K562 (cell line): ENCODE data around the gene HPS3. TPM values are rescaled to one million over a fixed set of nuclear protein-coding genes. Genes with fewer than 3 reads are reported as not detected.

ENCODE experiments used
- CC2D1A ChIP-seq: fragments of 450-650 bp; IDR thresholded peaks from 2 replicates; pipeline ENCODE4 v1.6.1; 2017; ENCODE audit warnings: mild to moderate bottlenecking
- CEBPG ChIP-seq, 3 experiments: fragments of 200-800 bp in 1 of 3; sonication (Bioruptor generic) in 1 of 3; sonication (generic) in 1 of 3; formaldehyde crosslinking in 1 of 3; IDR thresholded peaks in 2 of 3; conservative IDR thresholded peaks in 1 of 3; 2 replicates each; pipeline versions ENCODE4 v1.6.1 to v1.8.0; 2016 to 2022; ENCODE audit warnings: missing compliant biosample characterization in 2 of 3, missing genetic modification characterization in 2 of 3, mild to moderate bottlenecking in 1 of 3, missing genetic modification reagents in 1 of 3
- HOMEZ ChIP-seq: fragments of 250-450 bp; sonication (Bioruptor Pico); IDR thresholded peaks from 2 replicates; pipeline ENCODE4 v1.4.0; 2020; ENCODE audit warnings: mild to moderate bottlenecking, moderate library complexity
- PKNOX1 ChIP-seq: fragments of 450-650 bp; IDR thresholded peaks from 2 replicates; pipeline ENCODE4 v1.6.1; 2016
- POLR2A ChIP-seq: fragments of 450-650 bp; conservative IDR thresholded peaks from 2 replicates; pipeline ENCODE4 v1.6.1; 2016
- PRPF4 ChIP-seq: fragments of 200-400 bp; formaldehyde crosslinking; IDR thresholded peaks from one replicate; pipeline ENCODE4 v1.6.1; 2017; ENCODE audit warnings: low read length, low read depth, mild to moderate bottlenecking; ENCODE audit not compliant: insufficient read depth, poor library complexity, severe bottlenecking
- ZNF174 ChIP-seq: fragments of 250-450 bp; sonication (Bioruptor Pico); IDR thresholded peaks from 2 replicates; pipeline ENCODE4 v1.4.0; 2020; ENCODE audit warnings: mild to moderate bottlenecking
- ZNF583 ChIP-seq: fragments of 250-450 bp; sonication (Bioruptor Pico); IDR thresholded peaks from 2 replicates; pipeline ENCODE4 v1.4.0; 2020
- ZNF830 ChIP-seq: fragments of 250-450 bp; sonication (Bioruptor Pico); IDR thresholded peaks from 2 replicates; pipeline ENCODE4 v1.5.0; 2021; ENCODE audit warnings: mild to moderate bottlenecking
- polyA plus RNA-seq, 8 experiments: library from polyadenylated mRNA; depleted of rRNA in 4 of 8; stranded (reverse) in 5 of 8; unstranded in 3 of 8; fragments of >200 nt; fragmentation: Nextera tagmentation in 2 of 8; fragmentation: Illumina TruSeq in 1 of 8; extraction: Ambion mirVana in 2 of 8; extraction: Trizol in 1 of 8; gene quantifications; 2 replicates each; pipeline versions ENCODE4 v1.2.1 to v1.2.3, GENCODE V29; 2011 to 2014; ENCODE audit warnings: inconsistent platforms in 1 of 8, missing spikeins in 1 of 8
- total RNA-seq, 7 experiments: library from RNA; depleted of rRNA in 6 of 7; stranded (reverse); fragments of >200 nt in 6 of 7; fragmentation: Illumina TruSeq in 2 of 7; extraction: Trizol in 2 of 7; gene quantifications; 2 replicates each; pipeline versions ENCODE4 v1.2.1 to v1.2.3, GENCODE V29; 2011 to 2021; ENCODE audit warnings: low replicate concordance in 1 of 7
- TF ChIP-seq, protein P1 (sequence below): sonication (generic); formaldehyde crosslinking; IDR thresholded peaks from 2 replicates; pipeline ENCODE4 v1.8.1; 2023; ENCODE audit warnings: mild to moderate bottlenecking, missing genetic modification reagents
- TF ChIP-seq, protein P2 (sequence below): sonication (generic); formaldehyde crosslinking; IDR thresholded peaks from 2 replicates; pipeline ENCODE4 v1.8.1; 2023; ENCODE audit warnings: mild to moderate bottlenecking, missing genetic modification reagents, moderate library complexity
- TF ChIP-seq, protein P3 (sequence below): fragments of 250-450 bp; sonication (Bioruptor Pico); IDR thresholded peaks from 2 replicates; pipeline ENCODE4 v1.5.1; 2021; ENCODE audit warnings: mild to moderate bottlenecking
- TF ChIP-seq, protein P4 (sequence below): fragments of 450-650 bp; IDR thresholded peaks from 2 replicates; pipeline ENCODE4 v1.6.1; 2016; ENCODE audit warnings: low read depth, mild to moderate bottlenecking, moderate library complexity
- TF ChIP-seq, protein P5 (sequence below): fragments of 450-650 bp; IDR thresholded peaks from 2 replicates; pipeline ENCODE4 v1.7.1; 2018; ENCODE audit warnings: mild to moderate bottlenecking, low read depth; ENCODE audit not compliant: partially characterized antibody

Gene HPS3
- total and polyA plus RNA-seq, 9 of the 15 experiments (the other 6 are each of a cell fraction or from before 2014, with no cell fraction given), result 1.2 to 11.3 (median 7.6) TPM

DNA sequence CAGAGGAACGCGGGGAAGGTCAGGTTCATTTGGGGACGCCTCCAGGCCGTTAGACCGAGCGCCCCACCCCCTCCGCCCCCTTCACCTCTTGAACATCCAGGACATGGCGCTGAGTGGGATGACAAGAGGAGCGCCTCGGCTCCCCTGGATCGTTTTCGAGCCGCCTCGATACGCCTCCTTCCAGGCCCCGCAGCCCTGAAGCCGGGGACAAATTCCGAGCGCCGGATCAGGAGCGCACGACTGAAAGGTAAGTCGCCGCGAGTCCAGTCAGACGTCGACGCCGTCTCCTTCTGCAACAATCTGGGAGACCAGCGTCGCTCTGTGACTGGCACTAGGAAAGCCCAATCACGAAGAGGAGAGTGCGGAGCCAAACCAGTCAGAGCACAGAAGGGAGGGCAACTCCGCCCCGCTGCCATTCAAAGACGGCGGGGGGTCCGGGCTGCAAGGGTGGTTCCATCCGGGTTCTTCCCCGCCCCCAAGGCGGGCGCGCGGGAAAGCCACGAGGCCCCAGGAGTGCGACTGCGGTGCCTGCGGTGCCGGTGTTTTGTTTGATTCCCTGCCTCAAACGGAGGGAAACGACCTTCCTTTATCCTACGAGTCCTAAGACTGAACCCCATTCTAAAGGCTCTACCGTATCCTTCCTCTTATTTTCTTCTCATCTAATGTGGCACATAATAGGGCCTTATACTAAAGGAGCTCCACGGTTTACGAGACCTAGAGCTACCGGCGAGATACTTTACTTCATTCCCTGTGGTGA lies 43.0 kb upstream of the HPS3 start, which contains the start of gene HLTF (continued):
- TF ChIP-seq, protein P1, sequence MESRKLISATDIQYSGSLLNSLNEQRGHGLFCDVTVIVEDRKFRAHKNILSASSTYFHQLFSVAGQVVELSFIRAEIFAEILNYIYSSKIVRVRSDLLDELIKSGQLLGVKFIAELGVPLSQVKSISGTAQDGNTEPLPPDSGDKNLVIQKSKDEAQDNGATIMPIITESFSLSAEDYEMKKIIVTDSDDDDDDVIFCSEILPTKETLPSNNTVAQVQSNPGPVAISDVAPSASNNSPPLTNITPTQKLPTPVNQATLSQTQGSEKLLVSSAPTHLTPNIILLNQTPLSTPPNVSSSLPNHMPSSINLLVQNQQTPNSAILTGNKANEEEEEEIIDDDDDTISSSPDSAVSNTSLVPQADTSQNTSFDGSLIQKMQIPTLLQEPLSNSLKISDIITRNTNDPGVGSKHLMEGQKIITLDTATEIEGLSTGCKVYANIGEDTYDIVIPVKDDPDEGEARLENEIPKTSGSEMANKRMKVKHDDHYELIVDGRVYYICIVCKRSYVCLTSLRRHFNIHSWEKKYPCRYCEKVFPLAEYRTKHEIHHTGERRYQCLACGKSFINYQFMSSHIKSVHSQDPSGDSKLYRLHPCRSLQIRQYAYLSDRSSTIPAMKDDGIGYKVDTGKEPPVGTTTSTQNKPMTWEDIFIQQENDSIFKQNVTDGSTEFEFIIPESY (CRISPR knock-in tag), result peak; percentile 87
- TF ChIP-seq, protein P2, sequence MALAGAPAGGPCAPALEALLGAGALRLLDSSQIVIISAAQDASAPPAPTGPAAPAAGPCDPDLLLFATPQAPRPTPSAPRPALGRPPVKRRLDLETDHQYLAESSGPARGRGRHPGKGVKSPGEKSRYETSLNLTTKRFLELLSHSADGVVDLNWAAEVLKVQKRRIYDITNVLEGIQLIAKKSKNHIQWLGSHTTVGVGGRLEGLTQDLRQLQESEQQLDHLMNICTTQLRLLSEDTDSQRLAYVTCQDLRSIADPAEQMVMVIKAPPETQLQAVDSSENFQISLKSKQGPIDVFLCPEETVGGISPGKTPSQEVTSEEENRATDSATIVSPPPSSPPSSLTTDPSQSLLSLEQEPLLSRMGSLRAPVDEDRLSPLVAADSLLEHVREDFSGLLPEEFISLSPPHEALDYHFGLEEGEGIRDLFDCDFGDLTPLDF (CRISPR knock-in tag), result peak; percentile 97
- TF ChIP-seq ZNF174 (no peak), ZNF830 (CRISPR knock-in tag) (no peak), HOMEZ (CRISPR knock-in tag) (no peak), POLR2A (peak; percentile 86), CC2D1A (peak; percentile 24; the same call in 1 of the 2 replicates), PKNOX1 (peak; percentile 100), PRPF4 (peak; percentile 28), ZNF583 (CRISPR knock-in tag) (peak; percentile 72), CEBPG (CRISPR knock-in tag; IDR thresholded peaks at IDR 0.05) (0 out of 2 replicates have a peak, but pooled peaks have one; percentile 15), CEBPG (tag; conservative IDR thresholded peaks at IDR 0.05 in 1 of 2, IDR thresholded peaks at IDR 0.05 in 1 of 2) (0 out of 4 replicates have a peak, but pooled peaks of 1 of the 2 experiments have one; percentile 19)
- TF ChIP-seq, protein P3, sequence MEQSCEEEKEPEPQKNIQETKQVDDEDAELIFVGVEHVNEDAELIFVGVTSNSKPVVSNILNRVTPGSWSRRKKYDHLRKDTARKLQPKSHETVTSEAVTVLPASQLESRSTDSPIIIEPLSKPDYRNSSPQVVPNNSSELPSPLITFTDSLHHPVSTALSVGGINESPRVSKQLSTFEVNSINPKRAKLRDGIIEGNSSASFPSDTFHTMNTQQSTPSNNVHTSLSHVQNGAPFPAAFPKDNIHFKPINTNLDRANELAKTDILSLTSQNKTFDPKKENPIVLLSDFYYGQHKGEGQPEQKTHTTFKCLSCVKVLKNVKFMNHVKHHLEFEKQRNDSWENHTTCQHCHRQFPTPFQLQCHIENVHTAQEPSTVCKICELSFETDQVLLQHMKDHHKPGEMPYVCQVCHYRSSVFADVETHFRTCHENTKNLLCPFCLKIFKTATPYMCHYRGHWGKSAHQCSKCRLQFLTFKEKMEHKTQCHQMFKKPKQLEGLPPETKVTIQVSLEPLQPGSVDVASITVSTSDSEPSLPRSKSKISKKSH, result no peak
- TF ChIP-seq, protein P4, sequence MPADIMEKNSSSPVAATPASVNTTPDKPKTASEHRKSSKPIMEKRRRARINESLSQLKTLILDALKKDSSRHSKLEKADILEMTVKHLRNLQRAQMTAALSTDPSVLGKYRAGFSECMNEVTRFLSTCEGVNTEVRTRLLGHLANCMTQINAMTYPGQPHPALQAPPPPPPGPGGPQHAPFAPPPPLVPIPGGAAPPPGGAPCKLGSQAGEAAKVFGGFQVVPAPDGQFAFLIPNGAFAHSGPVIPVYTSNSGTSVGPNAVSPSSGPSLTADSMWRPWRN, result 0 out of 2 replicates have a peak, but pooled peaks have one; percentile 12
- TF ChIP-seq, protein P5, sequence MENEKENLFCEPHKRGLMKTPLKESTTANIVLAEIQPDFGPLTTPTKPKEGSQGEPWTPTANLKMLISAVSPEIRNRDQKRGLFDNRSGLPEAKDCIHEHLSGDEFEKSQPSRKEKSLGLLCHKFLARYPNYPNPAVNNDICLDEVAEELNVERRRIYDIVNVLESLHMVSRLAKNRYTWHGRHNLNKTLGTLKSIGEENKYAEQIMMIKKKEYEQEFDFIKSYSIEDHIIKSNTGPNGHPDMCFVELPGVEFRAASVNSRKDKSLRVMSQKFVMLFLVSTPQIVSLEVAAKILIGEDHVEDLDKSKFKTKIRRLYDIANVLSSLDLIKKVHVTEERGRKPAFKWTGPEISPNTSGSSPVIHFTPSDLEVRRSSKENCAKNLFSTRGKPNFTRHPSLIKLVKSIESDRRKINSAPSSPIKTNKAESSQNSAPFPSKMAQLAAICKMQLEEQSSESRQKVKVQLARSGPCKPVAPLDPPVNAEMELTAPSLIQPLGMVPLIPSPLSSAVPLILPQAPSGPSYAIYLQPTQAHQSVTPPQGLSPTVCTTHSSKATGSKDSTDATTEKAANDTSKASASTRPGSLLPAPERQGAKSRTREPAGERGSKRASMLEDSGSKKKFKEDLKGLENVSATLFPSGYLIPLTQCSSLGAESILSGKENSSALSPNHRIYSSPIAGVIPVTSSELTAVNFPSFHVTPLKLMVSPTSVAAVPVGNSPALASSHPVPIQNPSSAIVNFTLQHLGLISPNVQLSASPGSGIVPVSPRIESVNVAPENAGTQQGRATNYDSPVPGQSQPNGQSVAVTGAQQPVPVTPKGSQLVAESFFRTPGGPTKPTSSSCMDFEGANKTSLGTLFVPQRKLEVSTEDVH, result peak; percentile 94
